ENCODE results near the gene RGL4. TPM values are rescaled to one million over a fixed set of nuclear protein-coding genes. Genes with fewer than 3 reads are reported as not detected.

The RGL4 gene
- total RNA-seq, 1 experiment from 2014 or later: not detected

GRCh38 chr22:23704062-23704461 is 13.2 kb downstream of the RGL4 start:
- Histone ChIP-seq H3K4me3 (ENCODE audit: insufficient read depth, low read depth, low read length) (no peak overlapping the region), H3K27me3 (ENCODE audit: control insufficient read depth, insufficient read depth, low read length) (no peaks in the 10 kb centered on the region), H3K36me3 (replicated peaks; ENCODE audit: control insufficient read depth, insufficient read depth, low read length) (peaks cover 15% of the 10 kb centered on the region)
- no peak for DNase-seq

GRCh38 chr22:23704829-23705228 is 14.0 kb downstream of the RGL4 start:
- Histone ChIP-seq H3K27me3 (ENCODE audit: control insufficient read depth, insufficient read depth, low read length) (no peaks in the 10 kb centered on the region), H3K36me3 (replicated peaks; ENCODE audit: control insufficient read depth, insufficient read depth, low read length) (peaks cover 17% of the 10 kb centered on the region), H3K4me3 (ENCODE audit: insufficient read depth, low read depth, low read length) (no peak overlapping the region)
- DNase-seq: no peak

- H3K36me3 ChIP-seq (replicated peaks; ENCODE audit: control insufficient read depth, insufficient read depth, low read length): peaks cover 17% of the 10 kb centered on the region
- no peaks in the 10 kb centered on the region for H3K27me3 ChIP-seq (ENCODE audit: control insufficient read depth, insufficient read depth, low read length)
- H3K4me3 ChIP-seq (ENCODE audit: insufficient read depth, low read depth, low read length): no peak overlapping the region
- no peak for DNase-seq
Observed at GRCh38 chr22:23705358-23705757, 14.5 kb downstream of the RGL4 start.

DNA sequence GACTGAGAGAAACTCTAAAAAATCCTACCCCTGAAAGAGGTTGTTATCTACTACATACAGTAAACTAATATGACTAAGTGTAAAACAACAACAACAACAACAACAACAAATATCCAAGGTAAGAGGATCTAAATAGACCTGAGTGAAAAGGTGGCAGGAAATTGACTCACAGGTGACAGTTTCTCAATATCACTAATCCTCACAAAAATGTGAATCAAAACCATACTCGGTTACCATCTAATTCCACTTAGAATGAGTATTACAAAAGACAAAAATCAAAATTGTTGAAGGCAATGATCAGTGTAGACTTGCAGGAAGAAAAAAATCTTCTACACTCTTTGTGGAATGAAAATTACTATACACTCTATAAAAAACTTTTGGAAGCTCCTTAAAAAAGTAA is 17.5 kb downstream of the RGL4 start:
- Histone ChIP-seq H3K36me3 (replicated peaks; ENCODE audit: control insufficient read depth, insufficient read depth, low read length) (peaks cover 20% of the 10 kb centered on the region), H3K4me3 (ENCODE audit: insufficient read depth, low read depth, low read length) (no peak overlapping the region), H3K27me3 (ENCODE audit: control insufficient read depth, insufficient read depth, low read length) (no peaks in the 10 kb centered on the region)
- no peak for DNase-seq

- Histone ChIP-seq H3K27me3 (ENCODE audit: control insufficient read depth, insufficient read depth, low read length) (no peaks in the 10 kb centered on the region), H3K36me3 (replicated peaks; ENCODE audit: control insufficient read depth, insufficient read depth, low read length) (peaks cover 22% of the 10 kb centered on the region), H3K4me3 (ENCODE audit: insufficient read depth, low read depth, low read length) (no peak overlapping the region)
- DNase-seq: no peak
Observed at GRCh38 chr22:23709107-23709506, 18.3 kb downstream of the RGL4 start.

- H3K36me3 ChIP-seq (replicated peaks; ENCODE audit: control insufficient read depth, insufficient read depth, low read length): peaks cover 11% of the 10 kb centered on the region
Observed at GRCh38 chr22:23712256-23712655, 21.4 kb downstream of the RGL4 start.

GRCh38 chr22:23713696-23714595 is 23.1 kb downstream of the RGL4 start:
- no peaks in the 10 kb centered on the region; the same call in 1 of the 2 replicates for H3K27me3 ChIP-seq (ENCODE audit: control insufficient read depth, insufficient read depth, low read length)
- no peak overlapping the region for H3K4me3 ChIP-seq (ENCODE audit: insufficient read depth, low read depth, low read length)
- DNase-seq: no peak
- peaks cover 8% of the 10 kb centered on the region for H3K36me3 ChIP-seq (replicated peaks; ENCODE audit: control insufficient read depth, insufficient read depth, low read length)

More at GRCh38 chr22:23712256-23712655, 21.4 kb downstream of the RGL4 start:
- H3K27me3 ChIP-seq (ENCODE audit: control insufficient read depth, insufficient read depth, low read length): no peaks in the 10 kb centered on the region; the same call in 1 of the 2 replicates
- no peak for DNase-seq
- no peak overlapping the region for H3K4me3 ChIP-seq (ENCODE audit: insufficient read depth, low read depth, low read length)

GRCh38 chr22:23714596-23715578 is 24.1 kb downstream of the RGL4 start:
- no peak for DNase-seq
- peaks cover 5% of the 10 kb centered on the region for H3K36me3 ChIP-seq (replicated peaks; ENCODE audit: control insufficient read depth, insufficient read depth, low read length)
- H3K4me3 ChIP-seq (ENCODE audit: insufficient read depth, low read depth, low read length): no peak overlapping the region
- no peaks in the 10 kb centered on the region; the same call in 1 of the 2 replicates for H3K27me3 ChIP-seq (ENCODE audit: control insufficient read depth, insufficient read depth, low read length)

DNA sequence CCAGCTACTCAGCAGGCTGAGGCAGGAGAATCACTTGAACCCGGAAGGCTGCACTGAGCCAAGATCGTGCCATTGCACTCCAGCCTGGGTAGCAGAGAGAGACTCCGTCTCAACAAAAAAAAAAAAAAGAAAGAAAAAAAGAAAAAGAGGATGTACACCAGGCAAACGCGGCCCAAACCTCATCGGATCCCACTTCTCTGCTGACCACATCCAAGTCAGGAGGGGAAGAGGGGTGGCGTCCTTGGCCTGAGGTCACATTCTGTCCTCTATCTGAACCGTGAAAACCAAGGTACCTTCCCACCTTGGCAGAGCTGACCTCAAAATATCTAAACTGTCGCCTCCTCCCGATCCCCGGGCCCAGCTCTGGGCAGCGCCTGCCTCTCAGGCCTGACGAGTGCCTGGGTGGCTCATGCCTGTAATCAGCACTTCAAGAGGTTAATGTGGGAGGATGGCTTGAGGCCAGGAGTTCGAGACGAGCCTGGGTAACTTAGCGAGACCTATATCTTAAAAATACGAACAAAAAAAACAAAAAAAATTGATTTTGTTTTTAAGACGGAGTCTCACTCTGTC is 25.1 kb downstream of the RGL4 start:
- no peak for DNase-seq
- no peaks in the 10 kb centered on the region; the same call in 1 of the 2 replicates for H3K27me3 ChIP-seq (ENCODE audit: control insufficient read depth, insufficient read depth, low read length)
- peaks cover 5% of the 10 kb centered on the region for H3K36me3 ChIP-seq (replicated peaks; ENCODE audit: control insufficient read depth, insufficient read depth, low read length)
- no peak overlapping the region for H3K4me3 ChIP-seq (ENCODE audit: insufficient read depth, low read depth, low read length)

DNA sequence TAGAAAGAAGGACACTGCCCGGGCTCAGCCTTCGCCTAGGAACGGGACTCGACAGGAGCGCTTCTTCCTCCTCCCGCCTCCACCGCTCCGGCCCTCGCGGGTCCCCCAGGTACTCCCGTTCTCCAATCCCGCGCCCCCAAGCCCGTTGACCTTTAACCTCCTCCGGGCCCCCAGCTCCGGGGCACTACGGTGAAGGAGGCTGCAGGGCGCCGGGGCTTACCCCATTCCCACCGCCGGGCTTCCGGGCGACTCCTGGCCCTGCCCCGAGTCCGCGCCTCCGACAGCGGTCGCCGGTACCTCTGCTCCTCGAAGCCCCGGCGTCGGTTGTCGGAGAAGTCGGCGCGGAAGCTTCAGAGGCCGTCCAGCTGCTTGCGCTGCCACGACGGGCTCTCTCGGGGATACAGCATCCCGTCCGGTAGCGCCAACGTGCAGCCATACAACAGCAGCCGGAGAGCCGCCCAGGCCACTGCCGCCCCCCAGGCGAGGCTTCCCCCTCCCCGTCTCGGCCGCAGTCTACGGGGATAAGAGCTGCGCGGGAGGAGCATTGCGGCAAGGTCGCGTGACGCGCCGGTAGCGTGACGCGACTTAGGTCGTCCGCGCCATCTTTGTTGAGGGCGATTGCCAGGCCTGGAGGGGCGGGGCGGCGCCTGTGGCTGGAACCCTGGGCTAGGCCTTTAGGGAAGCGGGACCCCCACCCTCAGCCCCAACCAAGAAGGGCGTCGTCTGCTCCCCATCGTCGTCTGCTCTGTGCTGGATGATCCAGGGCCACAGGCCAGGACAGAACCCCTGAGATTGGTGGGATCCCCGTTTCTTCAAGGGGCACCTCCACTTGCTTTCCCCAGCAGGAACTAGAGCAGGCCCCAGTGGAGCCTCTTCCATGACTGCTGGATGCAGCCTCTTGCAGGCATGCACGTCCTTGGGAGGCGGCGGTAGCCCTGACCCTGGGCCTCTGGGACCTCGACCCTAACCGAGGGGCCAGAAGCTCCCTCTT is 26.3 kb downstream of the RGL4 start:
- no peaks in the 10 kb centered on the region; the same call in 1 of the 2 replicates for H3K27me3 ChIP-seq (ENCODE audit: control insufficient read depth, insufficient read depth, low read length)
- peak overlapping the region; percentile 94 for H3K4me3 ChIP-seq (ENCODE audit: insufficient read depth, low read depth, low read length)
- H3K36me3 ChIP-seq (replicated peaks; ENCODE audit: control insufficient read depth, insufficient read depth, low read length): peaks cover 5% of the 10 kb centered on the region
- DNase-seq: peak; percentile 97

GRCh38 chr22:23718371-23719165 is 27.8 kb downstream of the RGL4 start:
- DNase-seq: no peak
- Histone ChIP-seq H3K4me3 (ENCODE audit: insufficient read depth, low read depth, low read length) (no peak overlapping the region), H3K36me3 (replicated peaks; ENCODE audit: control insufficient read depth, insufficient read depth, low read length) (peaks cover 2% of the 10 kb centered on the region), H3K27me3 (ENCODE audit: control insufficient read depth, insufficient read depth, low read length) (no peaks in the 10 kb centered on the region; the same call in 1 of the 2 replicates)

DNA sequence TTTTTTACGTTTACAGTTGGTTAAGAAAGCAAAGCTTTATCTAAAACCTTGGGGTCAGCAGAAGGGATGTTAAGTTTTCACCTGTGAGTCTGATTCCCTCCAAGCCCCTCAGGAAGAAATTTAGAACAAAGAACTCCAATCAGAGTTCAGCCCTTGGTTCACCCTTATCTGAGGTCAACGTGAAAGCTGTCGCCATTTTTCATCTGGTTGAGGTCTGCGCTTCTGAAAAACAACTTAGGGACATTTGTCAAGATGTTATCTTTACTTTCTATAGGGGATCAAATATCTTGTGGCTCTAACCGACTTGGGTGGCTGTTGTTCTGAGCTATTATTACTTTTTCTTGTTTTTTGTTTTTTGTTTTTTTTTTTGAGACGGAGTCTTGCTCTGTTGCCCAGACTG is 30.0 kb downstream of the RGL4 start:
- Histone ChIP-seq H3K4me3 (ENCODE audit: insufficient read depth, low read depth, low read length) (no peak overlapping the region), H3K27me3 (ENCODE audit: control insufficient read depth, insufficient read depth, low read length) (no peaks in the 10 kb centered on the region; the same call in 1 of the 2 replicates), H3K36me3 (replicated peaks; ENCODE audit: control insufficient read depth, insufficient read depth, low read length) (no peaks in the 10 kb centered on the region)
- no peak for DNase-seq

DNA sequence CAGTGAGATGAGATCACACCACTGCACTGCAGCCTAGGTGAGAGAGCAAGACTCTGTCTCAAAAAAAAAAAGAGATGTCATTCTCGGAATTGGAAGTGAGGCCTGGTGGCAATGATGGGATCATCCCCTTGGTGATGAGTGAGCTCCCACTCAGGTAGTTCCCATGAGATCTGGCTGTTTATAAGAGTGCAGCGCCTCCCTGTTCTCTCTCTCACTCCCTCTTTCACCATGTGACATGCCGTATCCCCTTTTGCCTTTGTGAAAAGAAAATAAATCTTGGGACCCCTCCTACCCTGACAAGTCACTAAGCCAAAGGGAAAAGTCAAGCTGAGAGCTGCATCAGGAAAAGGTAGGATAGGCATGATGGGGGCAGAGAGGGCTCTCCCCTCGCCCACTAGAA is 31.3 kb downstream of the RGL4 start:
- no peaks in the 10 kb centered on the region for H3K36me3 ChIP-seq (replicated peaks; ENCODE audit: control insufficient read depth, insufficient read depth, low read length)
- no peak for DNase-seq

More for the DNA sequence above, 31.3 kb downstream of the RGL4 start:
- H3K27me3 ChIP-seq (ENCODE audit: control insufficient read depth, insufficient read depth, low read length): no peaks in the 10 kb centered on the region
- H3K4me3 ChIP-seq (ENCODE audit: insufficient read depth, low read depth, low read length): no peak overlapping the region

All from H7 (cell line).